Ishikawa (cell line): ENCODE measurements around the gene RNF111.

Source experiments
- CREB1 ChIP-seq: IDR thresholded peaks from 2 replicates; pipeline ENCODE4 v1.6.1; 2012; ENCODE audit warnings: low read depth
- EP300 ChIP-seq: IDR thresholded peaks from 2 replicates; pipeline ENCODE4 v1.6.1; 2012; ENCODE audit warnings: borderline replicate concordance
- FOXM1 ChIP-seq: IDR thresholded peaks from 2 replicates; pipeline ENCODE4 v1.6.1; 2012; ENCODE audit warnings: low read depth, borderline replicate concordance
- MAX ChIP-seq: IDR thresholded peaks from 2 replicates; pipeline ENCODE4 v1.6.1; 2012
- NFIC ChIP-seq: IDR thresholded peaks from 2 replicates; pipeline ENCODE4 v1.6.1; 2012
- RAD21 ChIP-seq: IDR thresholded peaks from 2 replicates; pipeline ENCODE4 v1.6.1; 2012; ENCODE audit warnings: low read depth
- REST ChIP-seq: IDR thresholded peaks from 2 replicates; pipeline ENCODE4 v1.6.1; 2012; ENCODE audit warnings: low read depth, mild to moderate bottlenecking
- TAF1 ChIP-seq: IDR thresholded peaks from 2 replicates; pipeline ENCODE4 v1.6.1; 2012; ENCODE audit warnings: low read depth, mild to moderate bottlenecking
- TEAD4 ChIP-seq: IDR thresholded peaks from 2 replicates; pipeline ENCODE4 v1.6.1; 2012
- ZBTB7A ChIP-seq: IDR thresholded peaks from 2 replicates; pipeline ENCODE4 v1.6.1; 2012; ENCODE audit warnings: low read depth

- no peak for TF ChIP-seq RAD21
- TF ChIP-seq CREB1: no peak
- TF ChIP-seq NFIC: no peak
- TF ChIP-seq MAX: no peak
- no peak for TF ChIP-seq ZBTB7A
- TF ChIP-seq EP300: no peak
- TF ChIP-seq TAF1: no peak
- no peak for TF ChIP-seq REST
- no peak for TF ChIP-seq TEAD4
- no peak for TF ChIP-seq FOXM1
These were observed 61.4 kb downstream of the RNF111 start for GRCh38 chr15:59048897-59049296.
